ENCODE data around the gene EPHB2.

Gene EPHB2

DNA sequence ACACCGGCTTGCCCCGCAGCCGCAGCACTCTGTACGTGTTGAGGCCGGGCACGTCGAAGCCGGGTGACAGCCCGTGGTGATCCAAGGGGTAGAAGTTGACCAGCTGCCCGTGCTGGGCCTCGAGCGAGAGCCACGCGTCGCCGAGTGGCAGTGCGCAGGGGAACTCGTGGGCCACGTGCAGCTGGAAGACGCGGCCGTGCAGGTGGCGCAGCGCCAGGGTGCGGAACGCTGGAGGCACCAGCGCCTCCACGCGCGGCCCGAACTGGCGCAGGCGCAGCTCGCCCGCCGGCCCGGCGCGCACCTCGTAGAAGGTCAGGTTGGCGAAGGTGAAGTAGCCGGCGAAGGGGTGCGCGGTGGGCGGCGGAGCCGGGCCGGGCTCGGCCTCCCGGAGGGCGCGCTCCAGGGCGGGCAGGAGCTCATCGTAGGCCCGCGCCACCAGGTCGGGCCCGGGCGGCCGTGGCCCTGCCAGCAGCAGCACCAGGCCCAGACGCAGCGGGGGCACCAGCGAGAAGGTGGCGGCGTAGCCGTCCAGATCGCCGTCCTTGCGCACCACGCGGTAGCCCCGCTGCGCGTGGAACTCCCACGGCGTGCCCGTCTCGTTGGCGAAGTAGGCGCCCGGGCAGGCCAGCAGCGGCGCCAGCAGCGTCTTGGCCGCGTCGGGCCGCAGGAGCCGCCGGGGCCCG lies 242.6 kb downstream of the EPHB2 start:
- no peak for DNase-seq (ENCODE audit: low read depth in 2 of 2)

DNA sequence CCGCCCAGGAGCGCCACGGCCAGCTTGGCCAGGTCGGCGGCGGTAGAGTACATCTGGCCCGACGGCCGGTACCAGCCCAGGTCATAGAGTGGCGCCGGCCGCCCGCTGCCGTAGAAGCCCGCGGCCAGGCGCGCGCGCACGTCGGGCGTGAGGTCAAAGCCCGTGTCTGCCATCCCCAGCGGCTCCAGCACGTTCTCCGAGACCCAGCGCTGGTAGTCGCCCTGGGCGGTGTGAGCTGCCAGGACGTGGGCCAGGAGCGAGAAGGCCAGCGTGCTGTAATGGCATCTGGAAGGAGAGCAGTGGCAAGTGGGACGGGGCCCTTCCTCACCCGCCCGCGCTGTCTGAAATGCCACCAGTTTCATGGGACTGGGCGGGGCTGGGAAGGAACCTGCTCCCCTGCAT lies 243.1 kb downstream of the EPHB2 start:
- no peak for DNase-seq (ENCODE audit: low read depth in 2 of 2)

DNA sequence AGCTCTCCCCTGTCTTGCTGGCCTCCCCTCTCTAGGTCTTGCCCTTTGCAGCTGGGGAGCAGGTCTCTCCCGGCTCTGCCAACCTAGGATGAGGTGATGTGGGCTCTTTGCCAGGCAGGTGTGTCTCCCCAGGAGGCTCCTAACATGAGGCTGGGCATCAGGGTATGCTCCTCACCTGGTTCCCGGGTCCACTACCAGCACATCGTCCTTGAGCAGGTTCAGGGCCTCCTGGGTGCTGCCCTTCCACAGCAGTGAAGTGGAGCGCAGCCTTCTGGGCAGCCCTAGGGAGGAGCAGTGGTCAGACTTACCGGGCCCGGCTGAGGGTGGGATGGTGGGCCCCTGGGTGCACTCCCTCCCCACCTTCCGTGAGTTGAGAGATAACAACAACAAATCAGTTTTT lies 244.5 kb downstream of the EPHB2 start:
- DNase-seq (ENCODE audit: low read depth in 2 of 2) = no peak

DNA sequence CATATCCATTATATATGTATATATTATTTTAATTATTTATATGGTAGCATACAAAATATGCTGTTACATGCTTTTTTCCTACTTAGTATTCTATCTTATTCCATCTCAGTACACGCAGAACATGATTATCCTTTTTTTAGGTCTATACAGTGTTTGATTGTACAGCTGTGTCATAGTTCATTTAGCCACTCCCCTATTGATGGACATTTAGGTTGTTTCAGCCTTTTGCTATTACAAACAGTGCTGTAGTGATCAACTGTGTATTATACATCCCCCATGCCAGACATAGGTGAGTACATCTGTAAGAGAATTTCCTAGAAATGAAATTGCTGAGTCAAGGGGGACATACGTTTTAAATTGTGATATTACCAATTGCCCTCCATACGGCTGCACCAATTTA lies 246.4 kb downstream of the EPHB2 start:
- no peak for DNase-seq (ENCODE audit: low read depth in 2 of 2)

DNA sequence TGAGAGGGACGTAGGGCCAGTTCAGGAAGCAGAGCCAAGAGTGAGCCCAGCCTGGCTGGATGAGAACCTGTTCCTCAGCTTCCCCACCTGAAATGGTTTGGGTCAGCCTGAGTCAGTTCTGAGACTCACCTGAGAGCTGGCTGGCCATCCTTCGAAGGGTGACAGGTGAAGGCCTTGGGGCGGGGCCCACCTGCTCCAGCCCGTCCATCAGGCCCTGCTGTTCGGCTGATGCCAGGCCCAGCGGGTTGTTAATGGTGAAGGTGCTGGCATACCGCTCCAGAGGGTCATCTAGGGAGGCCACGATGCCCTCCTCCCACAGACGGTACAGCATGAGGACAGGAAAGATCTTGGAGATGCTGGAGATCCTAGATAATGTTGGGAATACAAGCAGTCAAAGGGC lies 247.9 kb downstream of the EPHB2 start:
- no peak for DNase-seq (ENCODE audit: low read depth in 2 of 2)

DNA sequence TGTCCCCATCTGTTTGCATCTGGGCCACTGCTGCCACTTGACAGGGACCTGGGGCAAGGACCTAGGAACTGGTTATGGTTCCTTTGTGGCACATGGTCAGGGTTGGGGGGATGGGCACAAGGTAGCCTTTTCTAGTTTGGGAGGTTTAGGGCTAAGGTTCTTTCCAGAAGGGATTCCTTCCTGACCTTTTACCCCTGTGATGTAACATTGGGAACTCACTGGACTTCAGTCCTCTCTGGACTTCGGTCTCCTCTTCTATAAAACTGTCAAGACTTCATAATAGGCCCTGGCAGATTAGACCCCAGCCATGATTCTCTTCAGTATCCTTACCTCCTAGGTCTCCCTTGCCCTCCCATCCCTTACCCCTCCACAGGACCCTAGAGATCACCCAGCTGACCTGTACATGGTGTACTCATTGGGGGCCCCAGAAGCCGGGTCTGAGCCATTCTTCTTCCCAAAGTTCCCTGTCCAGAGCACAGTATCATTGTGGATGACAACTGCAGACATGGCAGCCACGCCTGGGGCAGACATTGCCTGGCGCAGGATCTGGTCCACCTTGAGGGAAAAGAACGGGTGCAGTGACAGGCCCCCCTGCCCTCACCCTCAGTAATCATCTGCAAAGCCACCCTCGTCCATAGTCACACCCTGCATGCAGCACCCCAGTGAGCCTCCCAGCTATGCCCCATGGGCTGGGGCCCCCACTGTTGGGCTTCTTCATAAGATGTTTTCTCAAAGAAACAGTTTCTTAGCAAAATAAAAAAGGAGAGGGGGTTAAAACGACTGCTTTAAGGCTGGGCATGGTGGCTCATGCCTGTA lies 249.1 kb downstream of the EPHB2 start:
- no peak for DNase-seq (ENCODE audit: low read depth in 2 of 2)

DNA sequence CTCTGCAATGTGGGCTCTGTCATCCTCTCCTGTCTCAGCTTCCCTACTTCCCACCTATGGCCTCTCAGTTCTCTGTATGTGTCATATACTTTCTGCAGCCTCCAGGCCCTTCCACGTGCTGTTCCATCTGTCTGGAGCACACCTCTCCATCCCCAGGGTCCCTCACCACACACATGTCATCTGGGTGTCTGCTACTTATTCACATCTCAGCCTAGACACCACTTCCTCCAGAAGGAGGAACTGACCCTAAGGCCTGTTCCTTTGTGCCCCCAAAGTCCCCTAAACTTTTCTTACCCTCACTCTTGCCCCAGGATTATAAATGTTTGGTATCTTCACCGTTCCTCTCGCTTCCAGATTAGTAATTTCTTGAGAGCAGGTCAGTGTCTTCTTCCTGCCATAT lies 251.9 kb downstream of the EPHB2 start:
- DNase-seq (ENCODE audit: low read depth in 2 of 2) = no peak

DNA sequence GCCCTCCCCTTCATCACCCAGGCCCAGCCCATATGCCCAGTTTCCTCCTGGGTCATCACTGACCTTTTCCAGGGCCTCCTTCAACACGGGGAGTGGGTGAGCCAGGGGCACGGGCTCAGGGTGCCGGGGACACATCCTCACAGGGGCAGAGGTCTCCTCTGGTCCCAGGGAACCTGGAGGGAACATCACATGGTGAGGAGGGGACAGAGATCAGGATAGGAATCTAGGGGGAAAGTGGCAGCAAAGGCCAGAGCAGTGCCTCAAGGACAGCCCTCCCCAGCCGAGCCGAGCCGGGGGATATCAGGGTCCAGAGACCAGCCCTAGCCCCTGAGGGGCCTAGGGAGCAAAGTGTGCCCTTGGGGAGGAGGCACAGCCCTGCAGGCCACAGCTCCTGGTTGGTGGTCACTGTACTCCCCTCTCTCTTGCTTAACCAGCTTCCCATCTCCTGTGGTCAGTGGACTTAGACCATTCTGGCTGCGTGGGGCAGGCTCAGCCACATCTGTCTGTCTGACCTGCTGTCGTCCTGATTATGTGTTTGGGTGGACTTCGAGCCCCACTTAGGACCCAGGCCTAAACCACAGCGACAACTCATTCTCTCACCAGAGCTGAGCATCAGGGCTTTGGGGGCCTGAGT lies 252.5 kb downstream of the EPHB2 start:
- DNase-seq (ENCODE audit: low read depth in 2 of 2) = no peak

DNA sequence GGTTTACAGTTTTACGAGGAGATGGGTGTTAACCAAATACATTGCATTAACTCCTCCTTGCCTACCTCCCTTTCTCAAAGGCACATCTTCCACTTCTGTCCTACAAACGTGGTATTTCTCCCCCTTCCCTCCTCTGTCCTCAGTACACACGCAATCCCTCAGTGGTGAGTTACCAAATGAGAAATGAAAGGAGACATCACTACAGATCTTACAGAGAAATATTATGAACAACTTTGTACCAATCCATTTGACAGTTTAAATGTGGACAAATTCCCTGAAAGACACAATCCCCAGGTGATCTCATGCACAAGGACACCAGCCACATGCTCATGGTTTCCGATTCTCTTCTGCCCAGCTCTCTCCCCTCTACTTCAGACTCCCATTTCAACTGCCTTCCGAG lies 255.7 kb downstream of the EPHB2 start:
- no peak for DNase-seq (ENCODE audit: low read depth in 2 of 2)

DNA sequence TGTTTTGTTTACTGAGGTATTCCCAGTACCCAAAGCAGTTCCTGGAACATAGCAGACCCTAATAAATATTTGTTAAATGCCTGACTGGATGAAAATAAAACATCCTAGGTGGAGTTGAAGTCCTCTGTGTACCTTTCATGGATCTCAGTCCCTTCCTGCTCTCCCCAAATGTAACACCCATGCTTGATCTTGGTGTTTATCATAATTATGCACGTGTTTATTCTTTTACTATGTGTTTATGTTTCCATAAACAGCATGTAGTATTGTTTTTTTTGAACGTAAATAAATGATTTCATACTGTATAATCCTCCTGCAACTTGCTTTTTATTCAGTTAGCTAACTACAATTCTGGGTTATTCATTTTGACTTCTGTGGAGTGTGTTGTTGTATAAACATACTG lies 257.2 kb downstream of the EPHB2 start:
- DNase-seq (ENCODE audit: low read depth in 2 of 2) = no peak

DNA sequence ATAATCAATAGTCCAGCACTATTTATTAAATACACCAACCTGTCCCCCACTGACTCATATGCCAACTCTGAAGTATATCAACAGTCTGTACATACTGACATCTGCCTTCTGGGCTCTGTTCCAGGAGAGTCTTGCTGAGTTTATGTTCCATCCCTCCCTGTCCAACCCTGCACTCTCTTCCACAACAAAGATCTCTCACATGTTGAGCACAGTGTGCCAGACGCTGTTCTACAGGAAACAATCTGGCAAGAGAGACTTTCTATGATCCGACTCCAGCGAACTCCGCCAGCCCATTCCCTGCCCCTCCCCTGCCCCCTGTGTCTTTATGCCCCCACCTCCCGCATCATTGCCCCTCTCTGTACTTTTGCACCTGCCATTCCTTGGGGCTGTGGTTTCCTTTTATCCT lies 258.7 kb downstream of the EPHB2 start:
- no peak for DNase-seq (ENCODE audit: low read depth in 2 of 2)

DNA sequence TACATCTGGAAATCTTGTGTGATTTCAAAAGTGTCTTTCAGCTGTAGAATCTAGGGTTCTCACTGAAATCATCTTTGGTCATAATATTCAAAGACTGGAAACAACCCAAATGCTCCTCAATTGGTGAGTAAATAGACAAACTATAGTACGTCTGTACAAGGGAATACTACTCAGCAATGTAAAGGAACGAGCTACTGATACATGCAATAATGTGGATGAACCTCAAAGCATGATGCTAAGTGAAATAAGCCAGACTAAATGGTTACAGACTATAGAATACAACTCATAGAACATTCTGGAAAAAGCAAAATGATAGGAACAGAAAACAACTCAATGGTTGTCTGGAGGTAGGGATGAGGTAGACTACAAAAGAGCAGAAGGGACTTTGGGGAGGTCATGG lies 259.5 kb downstream of the EPHB2 start:
- DNase-seq (ENCODE audit: low read depth in 2 of 2) = no peak
